GM12865 (cell line): ENCODE measurements around the gene TBC1D19.

Experiments used
- DNase-seq: peaks from one replicate; pipeline ENCODE4 v3.0.0; 2010; ENCODE audit warnings: low read depth
- H3K4me3 ChIP-seq: 2 replicates; pipeline ENCODE4 v1.5.1; 2011; ENCODE audit warnings: mild to moderate bottlenecking, low read depth, low read length, control low read depth
- TF ChIP-seq, protein P1 (sequence below): IDR thresholded peaks from 2 replicates; pipeline ENCODE4 v1.5.1; 2011; ENCODE audit warnings: low read length, control low read depth, low read depth, inconsistent platforms; ENCODE audit not compliant: insufficient read depth; ENCODE audit errors: missing control alignments

TBC1D19 gene

GRCh38 chr4:26788341-26788733, 204.5 kb downstream of the TBC1D19 start:
- no peak for DNase-seq
- no peak overlapping the region for H3K4me3 ChIP-seq
- TF ChIP-seq, protein P1, sequence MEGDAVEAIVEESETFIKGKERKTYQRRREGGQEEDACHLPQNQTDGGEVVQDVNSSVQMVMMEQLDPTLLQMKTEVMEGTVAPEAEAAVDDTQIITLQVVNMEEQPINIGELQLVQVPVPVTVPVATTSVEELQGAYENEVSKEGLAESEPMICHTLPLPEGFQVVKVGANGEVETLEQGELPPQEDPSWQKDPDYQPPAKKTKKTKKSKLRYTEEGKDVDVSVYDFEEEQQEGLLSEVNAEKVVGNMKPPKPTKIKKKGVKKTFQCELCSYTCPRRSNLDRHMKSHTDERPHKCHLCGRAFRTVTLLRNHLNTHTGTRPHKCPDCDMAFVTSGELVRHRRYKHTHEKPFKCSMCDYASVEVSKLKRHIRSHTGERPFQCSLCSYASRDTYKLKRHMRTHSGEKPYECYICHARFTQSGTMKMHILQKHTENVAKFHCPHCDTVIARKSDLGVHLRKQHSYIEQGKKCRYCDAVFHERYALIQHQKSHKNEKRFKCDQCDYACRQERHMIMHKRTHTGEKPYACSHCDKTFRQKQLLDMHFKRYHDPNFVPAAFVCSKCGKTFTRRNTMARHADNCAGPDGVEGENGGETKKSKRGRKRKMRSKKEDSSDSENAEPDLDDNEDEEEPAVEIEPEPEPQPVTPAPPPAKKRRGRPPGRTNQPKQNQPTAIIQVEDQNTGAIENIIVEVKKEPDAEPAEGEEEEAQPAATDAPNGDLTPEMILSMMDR, result no peak

GRCh38 chr4:26789208-26789607, 205.3 kb downstream of the TBC1D19 start:
- DNase-seq, result no peak
- no peak overlapping the region for H3K4me3 ChIP-seq
- TF ChIP-seq, protein P1, result no peak

DNA sequence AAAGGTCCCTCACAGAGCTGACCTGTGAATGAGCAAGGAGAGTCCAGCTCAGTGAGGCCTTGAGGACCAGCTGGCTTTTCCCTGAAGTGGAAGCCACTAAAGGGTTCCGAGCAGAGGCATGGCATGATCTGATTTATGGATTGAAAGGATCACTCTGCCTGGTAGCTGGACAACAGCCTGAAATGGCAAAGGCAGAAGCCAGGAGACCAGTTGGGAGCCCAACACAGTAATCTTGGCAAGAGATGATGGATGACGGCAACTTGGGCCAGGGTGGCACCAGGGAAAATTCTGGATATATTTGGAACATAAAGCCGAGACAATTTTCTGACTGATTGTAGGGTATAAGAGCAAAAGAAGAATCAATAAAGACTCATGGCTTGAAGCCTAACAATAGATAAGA, 207.5 kb downstream of the TBC1D19 start:
- TF ChIP-seq, protein P1, result no peak
- H3K4me3 ChIP-seq, result no peak overlapping the region
- no peak for DNase-seq

- no peak for DNase-seq
- TF ChIP-seq, protein P1, result no peak
- H3K4me3 ChIP-seq, result no peak overlapping the region
Measured at GRCh38 chr4:26792639-26793038, 208.8 kb downstream of the TBC1D19 start.

DNA sequence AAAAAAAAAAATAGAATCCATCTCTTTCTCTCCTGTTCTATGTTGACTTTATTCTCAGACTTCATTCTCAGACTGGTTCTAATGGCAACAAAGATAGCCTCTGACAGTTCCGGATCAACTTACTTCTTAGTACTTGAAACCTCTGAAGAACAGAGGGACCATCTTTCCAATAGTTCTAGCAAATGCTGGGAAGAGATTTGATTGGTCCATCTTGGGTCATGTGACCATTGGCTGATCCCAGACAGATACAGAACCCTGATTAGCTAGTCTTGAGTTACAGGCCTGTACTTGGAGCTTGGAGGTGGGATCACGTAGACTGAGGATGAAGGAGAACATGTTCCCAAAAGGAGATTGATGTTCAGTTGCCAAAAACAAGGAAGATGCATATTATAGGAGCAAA, 209.9 kb downstream of the TBC1D19 start:
- TF ChIP-seq, protein P1, result no peak
- H3K4me3 ChIP-seq, result no peak overlapping the region

GRCh38 chr4:26796081-26796480, 212.2 kb downstream of the TBC1D19 start:
- H3K4me3 ChIP-seq, result no peak overlapping the region
- DNase-seq, result no peak
- TF ChIP-seq, protein P1, result no peak

More for the DNA sequence above, 209.9 kb downstream of the TBC1D19 start:
- DNase-seq, result no peak

- DNase-seq, result no peak
- no peak overlapping the region for H3K4me3 ChIP-seq
- TF ChIP-seq, protein P1, result no peak
Measured at GRCh38 chr4:26802790-26803189, 218.9 kb downstream of the TBC1D19 start.
